Neural cell (in vitro differentiated cells): ENCODE measurements around the gene AK2. TPM values are rescaled to one million over a fixed set of nuclear protein-coding genes. Genes with fewer than 3 reads are reported as not detected.

Source experiments
- H2AFZ ChIP-seq: fragments of 200-600, 300-800 bp; sonication (generic), shearing (Covaris generic); 2 replicates; pipeline ENCODE4 v1.6.0; 2014; ENCODE audit warnings: low read depth, mild to moderate bottlenecking, antibody characterized with exemption, low read length, moderate library complexity
- H3F3A ChIP-seq: fragments of 200-600 bp; shearing (Covaris generic); 2 replicates; pipeline ENCODE4 v1.6.1; 2016; ENCODE audit warnings: mild to moderate bottlenecking, moderate library complexity, mixed read lengths, antibody characterized with exemption, low read length; ENCODE audit not compliant: insufficient read depth, poor library complexity, severe bottlenecking
- H3K27ac ChIP-seq: fragments of 200-600, 300-800 bp; sonication (generic), shearing (Covaris generic); 2 replicates; pipeline ENCODE4 v1.5.1; 2014; ENCODE audit warnings: mild to moderate bottlenecking, low read length, moderate library complexity
- H3K27me3 ChIP-seq: fragments of 300-800, 200-600 bp; sonication (generic), shearing (Covaris generic); 2 replicates; pipeline ENCODE4 v1.6.0; 2014; ENCODE audit warnings: mild to moderate bottlenecking, low read depth, low read length, moderate library complexity; ENCODE audit not compliant: insufficient read depth
- H3K36me3 ChIP-seq: fragments of 300-800, 200-600 bp; sonication (generic), shearing (Covaris generic); 2 replicates; pipeline ENCODE4 v1.5.1; 2014; ENCODE audit warnings: mild to moderate bottlenecking, antibody characterized with exemption, low read length, moderate library complexity; ENCODE audit not compliant: insufficient read depth
- H3K4me2 ChIP-seq: fragments of 300-800, 200-600 bp; sonication (generic), shearing (Covaris generic); 2 replicates; pipeline ENCODE4 v1.6.0; 2014; ENCODE audit warnings: mild to moderate bottlenecking, low read length
- H3K4me3 ChIP-seq: fragments of 300-800, 200-600 bp; sonication (generic), shearing (Covaris generic); 2 replicates; pipeline ENCODE4 v1.5.1; 2014; ENCODE audit warnings: mild to moderate bottlenecking, low read length, moderate library complexity
- H3K79me2 ChIP-seq: fragments of 200-600 bp; shearing (Covaris generic); replicated peaks from 2 replicates; pipeline ENCODE4 v1.6.0; 2014; ENCODE audit warnings: mild to moderate bottlenecking, low read length, moderate library complexity; ENCODE audit not compliant: insufficient read depth
- H3K9ac ChIP-seq: fragments of 300-800, 200-600 bp; sonication (generic), shearing (Covaris generic); 2 replicates; pipeline ENCODE4 v1.6.1; 2016; ENCODE audit warnings: mild to moderate bottlenecking, low read length, mixed read lengths
- H3K9me2 ChIP-seq: fragments of 200-600 bp; shearing (Covaris generic); 2 replicates; pipeline ENCODE4 v1.6.1; 2016; ENCODE audit warnings: mild to moderate bottlenecking, low read length, mixed read lengths; ENCODE audit not compliant: insufficient read depth
- H3K9me3 ChIP-seq: fragments of 200-600, 300-800 bp; sonication (generic), shearing (Covaris generic); 2 replicates; pipeline ENCODE4 v1.6.1; 2016; ENCODE audit warnings: mild to moderate bottlenecking, mixed run types, low read length, moderate library complexity, mixed read lengths
- H4K20me1 ChIP-seq: fragments of 200-600 bp; shearing (Covaris generic); 2 replicates; pipeline ENCODE4 v1.6.1; 2016; ENCODE audit warnings: mild to moderate bottlenecking, mixed run types; ENCODE audit not compliant: insufficient read depth
- EP300 ChIP-seq: fragments of 450-650 bp; conservative IDR thresholded peaks from 2 replicates; pipeline ENCODE4 v1.6.1; 2014; ENCODE audit warnings: antibody characterized with exemption, mild to moderate bottlenecking, moderate library complexity; ENCODE audit not compliant: poor library complexity, severe bottlenecking
- EZH2 ChIP-seq: fragments of 200-600, 300-800 bp; shearing (Covaris generic), sonication (generic); IDR thresholded peaks from 2 replicates; pipeline ENCODE4 v1.6.1; 2014; ENCODE audit warnings: antibody characterized with exemption, low read length, borderline replicate concordance, mild to moderate bottlenecking; ENCODE audit not compliant: insufficient read depth, poor library complexity, severe bottlenecking
- MXI1 ChIP-seq: fragments of 450-650 bp; conservative IDR thresholded peaks from 2 replicates; pipeline ENCODE4 v1.6.1; 2014; ENCODE audit warnings: antibody characterized with exemption, mild to moderate bottlenecking; ENCODE audit not compliant: poor library complexity, severe bottlenecking
- POLR2AphosphoS5 ChIP-seq: IDR thresholded peaks from 2 replicates; pipeline ENCODE4 v1.6.1; 2012
- RAD21 ChIP-seq: fragments of 450-650 bp; conservative IDR thresholded peaks from 2 replicates; pipeline ENCODE4 v1.6.1; 2014; ENCODE audit warnings: antibody characterized with exemption, mild to moderate bottlenecking, moderate library complexity
- SMC3 ChIP-seq: fragments of 450-650 bp; conservative IDR thresholded peaks from 2 replicates; pipeline ENCODE4 v1.6.1; 2014; ENCODE audit warnings: antibody characterized with exemption, mild to moderate bottlenecking, moderate library complexity; ENCODE audit not compliant: poor library complexity
- TAF1 ChIP-seq: IDR thresholded peaks from 2 replicates; pipeline ENCODE4 v1.6.1; 2012; ENCODE audit warnings: low read depth
- polyA plus RNA-seq: library from polyadenylated mRNA; depleted of rRNA; stranded (reverse); fragments of >200 nt; gene quantifications from 2 replicates; pipeline ENCODE4 v1.2.3, GENCODE V29; 2014
- TF ChIP-seq, protein P1 (sequence below): IDR thresholded peaks from 2 replicates; pipeline ENCODE4 v1.6.1; 2012; ENCODE audit warnings: borderline replicate concordance
- TF ChIP-seq, protein P2 (sequence below): fragments of 450-650 bp; IDR thresholded peaks from 2 replicates; pipeline ENCODE4 v1.5.1; 2014; ENCODE audit warnings: antibody characterized with exemption, mild to moderate bottlenecking, moderate library complexity; ENCODE audit not compliant: poor library complexity, severe bottlenecking

AK2 gene
- polyA plus RNA-seq, 1 donor from 2014 or later: 107 TPM

DNA sequence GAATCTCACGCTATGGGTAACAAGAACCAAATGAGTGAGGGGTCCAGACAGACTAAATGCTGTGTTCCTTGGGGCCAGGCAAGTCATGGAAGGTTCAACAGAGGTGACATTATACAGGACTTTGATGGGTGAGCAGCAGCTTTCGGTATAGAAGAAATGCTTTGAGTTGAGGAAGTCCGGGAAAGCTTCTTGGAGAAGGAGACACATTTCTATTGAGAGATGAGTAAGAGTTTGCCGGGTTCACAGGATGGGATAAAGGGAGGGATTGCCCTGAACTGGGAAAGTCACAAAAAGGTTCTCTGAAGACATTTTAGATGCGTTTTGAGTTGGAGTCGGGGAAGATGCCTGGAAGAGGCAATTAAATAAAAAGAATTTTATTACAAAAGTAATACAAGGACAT is 43.7 kb upstream of the AK2 start:
- H3K9ac ChIP-seq: peak overlapping the region; percentile 76
- TF ChIP-seq EP300: no peak
- TF ChIP-seq, protein P1, sequence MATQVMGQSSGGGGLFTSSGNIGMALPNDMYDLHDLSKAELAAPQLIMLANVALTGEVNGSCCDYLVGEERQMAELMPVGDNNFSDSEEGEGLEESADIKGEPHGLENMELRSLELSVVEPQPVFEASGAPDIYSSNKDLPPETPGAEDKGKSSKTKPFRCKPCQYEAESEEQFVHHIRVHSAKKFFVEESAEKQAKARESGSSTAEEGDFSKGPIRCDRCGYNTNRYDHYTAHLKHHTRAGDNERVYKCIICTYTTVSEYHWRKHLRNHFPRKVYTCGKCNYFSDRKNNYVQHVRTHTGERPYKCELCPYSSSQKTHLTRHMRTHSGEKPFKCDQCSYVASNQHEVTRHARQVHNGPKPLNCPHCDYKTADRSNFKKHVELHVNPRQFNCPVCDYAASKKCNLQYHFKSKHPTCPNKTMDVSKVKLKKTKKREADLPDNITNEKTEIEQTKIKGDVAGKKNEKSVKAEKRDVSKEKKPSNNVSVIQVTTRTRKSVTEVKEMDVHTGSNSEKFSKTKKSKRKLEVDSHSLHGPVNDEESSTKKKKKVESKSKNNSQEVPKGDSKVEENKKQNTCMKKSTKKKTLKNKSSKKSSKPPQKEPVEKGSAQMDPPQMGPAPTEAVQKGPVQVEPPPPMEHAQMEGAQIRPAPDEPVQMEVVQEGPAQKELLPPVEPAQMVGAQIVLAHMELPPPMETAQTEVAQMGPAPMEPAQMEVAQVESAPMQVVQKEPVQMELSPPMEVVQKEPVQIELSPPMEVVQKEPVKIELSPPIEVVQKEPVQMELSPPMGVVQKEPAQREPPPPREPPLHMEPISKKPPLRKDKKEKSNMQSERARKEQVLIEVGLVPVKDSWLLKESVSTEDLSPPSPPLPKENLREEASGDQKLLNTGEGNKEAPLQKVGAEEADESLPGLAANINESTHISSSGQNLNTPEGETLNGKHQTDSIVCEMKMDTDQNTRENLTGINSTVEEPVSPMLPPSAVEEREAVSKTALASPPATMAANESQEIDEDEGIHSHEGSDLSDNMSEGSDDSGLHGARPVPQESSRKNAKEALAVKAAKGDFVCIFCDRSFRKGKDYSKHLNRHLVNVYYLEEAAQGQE: no peak
- TF ChIP-seq TAF1: no peak
- no peak for TF ChIP-seq POLR2AphosphoS5
- no peak for TF ChIP-seq EZH2
- TF ChIP-seq, protein P2, sequence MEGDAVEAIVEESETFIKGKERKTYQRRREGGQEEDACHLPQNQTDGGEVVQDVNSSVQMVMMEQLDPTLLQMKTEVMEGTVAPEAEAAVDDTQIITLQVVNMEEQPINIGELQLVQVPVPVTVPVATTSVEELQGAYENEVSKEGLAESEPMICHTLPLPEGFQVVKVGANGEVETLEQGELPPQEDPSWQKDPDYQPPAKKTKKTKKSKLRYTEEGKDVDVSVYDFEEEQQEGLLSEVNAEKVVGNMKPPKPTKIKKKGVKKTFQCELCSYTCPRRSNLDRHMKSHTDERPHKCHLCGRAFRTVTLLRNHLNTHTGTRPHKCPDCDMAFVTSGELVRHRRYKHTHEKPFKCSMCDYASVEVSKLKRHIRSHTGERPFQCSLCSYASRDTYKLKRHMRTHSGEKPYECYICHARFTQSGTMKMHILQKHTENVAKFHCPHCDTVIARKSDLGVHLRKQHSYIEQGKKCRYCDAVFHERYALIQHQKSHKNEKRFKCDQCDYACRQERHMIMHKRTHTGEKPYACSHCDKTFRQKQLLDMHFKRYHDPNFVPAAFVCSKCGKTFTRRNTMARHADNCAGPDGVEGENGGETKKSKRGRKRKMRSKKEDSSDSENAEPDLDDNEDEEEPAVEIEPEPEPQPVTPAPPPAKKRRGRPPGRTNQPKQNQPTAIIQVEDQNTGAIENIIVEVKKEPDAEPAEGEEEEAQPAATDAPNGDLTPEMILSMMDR: no peak
- no peak for TF ChIP-seq RAD21
- no peak for TF ChIP-seq SMC3
- no peak for TF ChIP-seq MXI1
- peaks cover 6% of the 10 kb centered on the region for H3K27me3 ChIP-seq
- H2AFZ ChIP-seq: peak overlapping the region; percentile 67
- H3K9me2 ChIP-seq: no peaks in the 10 kb centered on the region
- no peaks in the 10 kb centered on the region for H3K9me3 ChIP-seq
- H3K79me2 ChIP-seq: no peaks in the 10 kb centered on the region
- H3K36me3 ChIP-seq: no peaks in the 10 kb centered on the region
- H3K4me2 ChIP-seq: peak overlapping the region; percentile 74
- peak overlapping the region; percentile 54 for H3K27ac ChIP-seq
- no peaks in the 10 kb centered on the region for H3F3A ChIP-seq
- H3K4me3 ChIP-seq: peak overlapping the region; percentile 95
- no peaks in the 10 kb centered on the region for H4K20me1 ChIP-seq

DNA sequence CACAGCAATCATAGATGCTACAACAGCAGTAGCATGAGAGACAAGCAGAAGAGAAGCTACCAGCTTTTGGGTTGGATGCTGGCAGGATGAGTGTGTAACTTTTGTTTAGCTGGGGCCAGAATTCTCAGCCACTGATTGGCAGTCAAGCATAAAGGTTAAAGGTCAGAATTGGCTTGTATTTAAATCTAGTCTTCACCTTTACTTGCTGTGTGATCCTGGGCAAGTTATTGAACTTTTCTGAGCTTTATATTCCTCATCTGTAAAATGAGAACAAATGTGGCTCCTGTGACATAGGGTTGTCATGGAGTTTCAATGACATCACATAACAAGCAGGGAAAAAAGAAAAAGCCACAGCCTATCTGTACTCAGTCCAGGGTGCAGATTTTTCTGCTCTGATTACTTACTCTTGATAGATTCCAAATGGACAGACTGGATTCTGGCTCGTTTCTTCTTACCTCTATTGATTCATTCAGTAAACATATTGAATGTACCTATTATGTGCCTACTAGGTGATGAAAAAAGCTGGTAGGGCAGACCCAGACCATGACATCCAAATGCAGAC is 41.4 kb upstream of the AK2 start:
- Histone ChIP-seq H3K27ac (no peak overlapping the region), H3K9me2 (no peaks in the 10 kb centered on the region), H3K4me3 (no peak overlapping the region), H2AFZ (no peak overlapping the region), H3K36me3 (no peaks in the 10 kb centered on the region), H3K79me2 (no peaks in the 10 kb centered on the region), H3K9me3 (no peaks in the 10 kb centered on the region), H4K20me1 (no peaks in the 10 kb centered on the region), H3K4me2 (no peak overlapping the region), H3F3A (no peaks in the 10 kb centered on the region), H3K27me3 (peaks cover 6% of the 10 kb centered on the region), H3K9ac (no peak overlapping the region)
- TF ChIP-seq TAF1 (no peak), MXI1 (no peak), RAD21 (no peak), SMC3 (no peak), EZH2 (no peak), POLR2AphosphoS5 (no peak)
- TF ChIP-seq, protein P2: no peak
